Measurements from ENCODE around the gene ERAP2. TPM values are rescaled to one million over a fixed set of nuclear protein-coding genes. Genes with fewer than 3 reads are reported as not detected.

ERAP2 gene
- total and polyA plus RNA-seq, 2 of the 13 experiments (the other 11 are each of a cell fraction or from before 2014, with no cell fraction given): 12.8 to 16.6 TPM

- TF ChIP-seq, protein P1, sequence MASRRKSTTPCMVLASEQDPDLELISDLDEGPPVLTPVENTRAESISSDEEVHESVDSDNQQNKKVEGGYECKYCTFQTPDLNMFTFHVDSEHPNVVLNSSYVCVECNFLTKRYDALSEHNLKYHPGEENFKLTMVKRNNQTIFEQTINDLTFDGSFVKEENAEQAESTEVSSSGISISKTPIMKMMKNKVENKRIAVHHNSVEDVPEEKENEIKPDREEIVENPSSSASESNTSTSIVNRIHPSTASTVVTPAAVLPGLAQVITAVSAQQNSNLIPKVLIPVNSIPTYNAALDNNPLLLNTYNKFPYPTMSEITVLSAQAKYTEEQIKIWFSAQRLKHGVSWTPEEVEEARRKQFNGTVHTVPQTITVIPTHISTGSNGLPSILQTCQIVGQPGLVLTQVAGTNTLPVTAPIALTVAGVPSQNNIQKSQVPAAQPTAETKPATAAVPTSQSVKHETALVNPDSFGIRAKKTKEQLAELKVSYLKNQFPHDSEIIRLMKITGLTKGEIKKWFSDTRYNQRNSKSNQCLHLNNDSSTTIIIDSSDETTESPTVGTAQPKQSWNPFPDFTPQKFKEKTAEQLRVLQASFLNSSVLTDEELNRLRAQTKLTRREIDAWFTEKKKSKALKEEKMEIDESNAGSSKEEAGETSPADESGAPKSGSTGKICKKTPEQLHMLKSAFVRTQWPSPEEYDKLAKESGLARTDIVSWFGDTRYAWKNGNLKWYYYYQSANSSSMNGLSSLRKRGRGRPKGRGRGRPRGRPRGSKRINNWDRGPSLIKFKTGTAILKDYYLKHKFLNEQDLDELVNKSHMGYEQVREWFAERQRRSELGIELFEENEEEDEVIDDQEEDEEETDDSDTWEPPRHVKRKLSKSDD (CRISPR knock-in tag; IDR thresholded peaks at IDR 0.05; ENCODE audit: low read depth): no peak
- no peak for TF ChIP-seq HCFC1 (IDR thresholded peaks at IDR 0.05; ENCODE audit: low read depth, low read length)
- peak; percentile 67; the same call in 1 of the 2 replicates for TF ChIP-seq CREBL2 (CRISPR knock-in tag; IDR thresholded peaks at IDR 0.05; ENCODE audit: borderline replicate concordance)
- TF ChIP-seq FOXP1 (IDR thresholded peaks at IDR 0.05): no peak
- TF ChIP-seq FOXP1 (CRISPR knock-in tag; IDR thresholded peaks at IDR 0.05): no peak; the same call in 1 of the 2 replicates
- TF ChIP-seq WIZ (CRISPR knock-in tag; IDR thresholded peaks at IDR 0.05): peak; percentile 91
- TF ChIP-seq ZNF598 (CRISPR knock-in tag; IDR thresholded peaks at IDR 0.05; ENCODE audit: borderline replicate concordance): peak; percentile 62; the same call in 1 of the 2 replicates
- no peak for TF ChIP-seq ZSCAN12 (CRISPR knock-in tag; IDR thresholded peaks at IDR 0.05)
- TF ChIP-seq ZNF33A (CRISPR knock-in tag; IDR thresholded peaks at IDR 0.05; ENCODE audit: borderline replicate concordance): no peak
- TF ChIP-seq AFF4 (CRISPR knock-in tag; IDR thresholded peaks at IDR 0.05): no peak
- peak; percentile 30; the same call in 1 of the 2 replicates for TF ChIP-seq ZNF747 (CRISPR knock-in tag; IDR thresholded peaks at IDR 0.05; ENCODE audit: borderline replicate concordance)
- TF ChIP-seq ARHGAP35 (CRISPR knock-in tag; IDR thresholded peaks at IDR 0.05; ENCODE audit: borderline replicate concordance): 0 out of 2 replicates have a peak, but pooled peaks have one; percentile 51
- peak; percentile 99 for TF ChIP-seq ZNF292 (CRISPR knock-in tag; IDR thresholded peaks at IDR 0.05; ENCODE audit: borderline replicate concordance, low read depth)
- TF ChIP-seq ZFP37 (CRISPR knock-in tag; IDR thresholded peaks at IDR 0.05; ENCODE audit: borderline replicate concordance): peak; percentile 15; the same call in 1 of the 2 replicates
- peak; percentile 64 for TF ChIP-seq HNRNPLL (IDR thresholded peaks at IDR 0.05; ENCODE audit: low read depth, low read length, poor library complexity, severe bottlenecking)
- peak; percentile 67; the same call in 1 of the 2 replicates for TF ChIP-seq TOPORS (CRISPR knock-in tag; IDR thresholded peaks at IDR 0.05)
- peak; percentile 87; the same call in 1 of the 2 replicates for TF ChIP-seq KLF12 (CRISPR knock-in tag; IDR thresholded peaks at IDR 0.05; ENCODE audit: borderline replicate concordance)
- no peak for TF ChIP-seq FOXA1 (IDR thresholded peaks at IDR 0.05)
- TF ChIP-seq FOXA1 (CRISPR knock-in tag; IDR thresholded peaks at IDR 0.05): peak; percentile 95
- peak; percentile 43; the same call in 1 of the 2 replicates for TF ChIP-seq ZZZ3 (CRISPR knock-in tag; IDR thresholded peaks at IDR 0.05; ENCODE audit: borderline replicate concordance)
- TF ChIP-seq TAF1 (CRISPR knock-in tag; IDR thresholded peaks at IDR 0.05): peak; percentile 77
- no peak for TF ChIP-seq ZBTB7A (CRISPR knock-in tag; IDR thresholded peaks at IDR 0.05)
- no peak for TF ChIP-seq SCMH1 (CRISPR knock-in tag; IDR thresholded peaks at IDR 0.05; ENCODE audit: borderline replicate concordance)
- TF ChIP-seq ZSCAN30 (CRISPR knock-in tag; IDR thresholded peaks at IDR 0.05): no peak
These were observed 58.6 kb downstream of the ERAP2 start (continued) for GRCh38 chr5:96934708-96935558.

All from HepG2 (cell line).